Thoracic aorta (tissue), 2 donors: ENCODE results near the gene PROSER3. TPM values are rescaled to one million over a fixed set of nuclear protein-coding genes. Genes with fewer than 3 reads are reported as not detected.

ENCODE experiments used
- ATAC-seq: fragments of 150-250 bp; one replicate; pipeline ENCODE4 v1.8.0; 2017; ENCODE audit warnings: low read depth; ENCODE audit not compliant: insufficient number of reproducible peaks, low FRiP score
- DNase-seq: peaks from one replicate; pipeline ENCODE4 v3.0.0-alpha.2; 2020; ENCODE audit warnings: low spot score
- H3K27ac ChIP-seq, 2 donors: fragments of 200-600 bp; sonication (generic); 1 replicate in 1 of 2; 2 replicates in 1 of 2; pipeline ENCODE4 v1.5.1; 2016; ENCODE audit warnings: mild to moderate bottlenecking in 2 of 2, moderate library complexity in 2 of 2
- H3K27me3 ChIP-seq: fragments of 200-600 bp; sonication (generic); replicated peaks from 2 replicates; pipeline ENCODE4 v1.6.0; 2016; ENCODE audit warnings: mild to moderate bottlenecking; ENCODE audit not compliant: insufficient read depth
- H3K36me3 ChIP-seq: fragments of 200-600 bp; sonication (generic); one replicate; pipeline ENCODE4 v1.5.1; 2016
- H3K4me1 ChIP-seq, 2 donors: fragments of 200-600 bp; sonication (generic); 1 replicate in 1 of 2; 2 replicates in 1 of 2; pipeline versions ENCODE4 v1.5.1 to v1.6.0; 2016; ENCODE audit warnings: low read depth in 2 of 2, mild to moderate bottlenecking in 1 of 2; ENCODE audit not compliant: control insufficient read depth in 1 of 2
- H3K4me3 ChIP-seq: fragments of 200-600 bp; sonication (generic); 2 replicates; pipeline ENCODE4 v1.5.1; 2016; ENCODE audit warnings: mild to moderate bottlenecking
- H3K9me3 ChIP-seq: fragments of 200-600 bp; sonication (generic); 2 replicates; pipeline ENCODE4 v1.5.1; 2016
- total RNA-seq, 2 donors: library from RNA; depleted of rRNA; stranded (reverse); fragments of >200 nt; gene quantifications; one replicate each; pipeline versions ENCODE4 v1.1.0 to v1.2.3, GENCODE V29; 2016
- TF ChIP-seq, protein P1 (sequence below): fragments of 200-600 bp; sonication (generic); IDR thresholded peaks from one replicate; pipeline ENCODE4 v1.5.1; 2019; ENCODE audit warnings: antibody characterized with exemption

Gene PROSER3
- total RNA-seq, 2 donors from 2014 or later = 11.1 to 16.6 TPM

DNA sequence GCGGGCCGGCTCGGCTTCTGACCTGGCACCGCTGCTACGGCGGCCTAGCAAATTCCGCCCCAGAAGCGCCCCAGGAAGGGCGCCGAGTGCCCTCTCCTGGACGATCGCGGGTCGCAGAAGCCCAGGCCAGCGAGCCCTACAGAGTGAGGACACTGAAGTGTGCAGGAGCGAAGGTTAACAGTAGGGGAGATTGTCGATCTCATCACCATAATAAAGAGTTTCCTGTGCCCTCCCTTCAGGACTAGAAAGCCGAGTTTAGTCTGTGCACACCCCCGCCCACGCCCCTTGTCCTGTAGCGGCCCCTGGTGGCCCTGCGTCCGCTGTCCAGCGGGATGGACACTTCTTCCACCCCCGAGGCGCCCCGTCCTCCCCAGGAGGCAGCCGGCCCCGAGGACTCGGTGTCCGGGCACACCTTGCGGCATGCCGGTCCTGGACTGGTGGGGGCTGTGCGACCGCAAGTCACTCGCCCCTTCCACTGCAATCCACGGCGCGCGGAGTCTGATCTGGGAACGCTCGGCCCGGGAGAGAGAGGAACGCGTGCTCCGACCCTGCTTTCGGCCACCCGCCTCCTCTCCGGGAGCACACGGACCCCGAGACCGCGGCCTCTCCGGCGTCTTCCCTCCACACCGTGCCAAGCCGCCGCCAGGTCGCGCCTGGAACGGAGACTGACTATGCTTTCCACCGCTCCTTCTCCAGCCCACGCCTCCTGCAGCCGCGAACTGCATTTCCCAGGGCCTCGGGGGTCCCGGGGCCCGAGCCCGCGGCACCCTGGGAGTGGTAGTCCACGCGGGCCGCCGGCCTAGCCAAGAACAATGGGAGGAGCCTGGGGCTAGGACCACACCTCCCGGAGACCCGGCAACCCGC, 40.9 kb upstream of the PROSER3 start:
- Histone ChIP-seq H3K4me3 (peak overlapping the region; percentile 82), H3K4me1 (peaks cover 16 to 26% of the 10 kb centered on the region in 2 donors), H3K27ac (peak overlapping the region; percentile 60 to 74), H3K9me3 (no peaks in the 10 kb centered on the region), H3K36me3 (peaks cover 13% of the 10 kb centered on the region), H3K27me3 (no peaks in the 10 kb centered on the region)
- TF ChIP-seq, protein P1, sequence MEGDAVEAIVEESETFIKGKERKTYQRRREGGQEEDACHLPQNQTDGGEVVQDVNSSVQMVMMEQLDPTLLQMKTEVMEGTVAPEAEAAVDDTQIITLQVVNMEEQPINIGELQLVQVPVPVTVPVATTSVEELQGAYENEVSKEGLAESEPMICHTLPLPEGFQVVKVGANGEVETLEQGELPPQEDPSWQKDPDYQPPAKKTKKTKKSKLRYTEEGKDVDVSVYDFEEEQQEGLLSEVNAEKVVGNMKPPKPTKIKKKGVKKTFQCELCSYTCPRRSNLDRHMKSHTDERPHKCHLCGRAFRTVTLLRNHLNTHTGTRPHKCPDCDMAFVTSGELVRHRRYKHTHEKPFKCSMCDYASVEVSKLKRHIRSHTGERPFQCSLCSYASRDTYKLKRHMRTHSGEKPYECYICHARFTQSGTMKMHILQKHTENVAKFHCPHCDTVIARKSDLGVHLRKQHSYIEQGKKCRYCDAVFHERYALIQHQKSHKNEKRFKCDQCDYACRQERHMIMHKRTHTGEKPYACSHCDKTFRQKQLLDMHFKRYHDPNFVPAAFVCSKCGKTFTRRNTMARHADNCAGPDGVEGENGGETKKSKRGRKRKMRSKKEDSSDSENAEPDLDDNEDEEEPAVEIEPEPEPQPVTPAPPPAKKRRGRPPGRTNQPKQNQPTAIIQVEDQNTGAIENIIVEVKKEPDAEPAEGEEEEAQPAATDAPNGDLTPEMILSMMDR = peak; percentile 84
- ATAC-seq (peak; percentile 91), DNase-seq (peak; percentile 88)

- no peak for DNase-seq
- H3K4me1 ChIP-seq = peaks cover 16 to 26% of the 10 kb centered on the region in 2 donors
- H3K27me3 ChIP-seq = no peaks in the 10 kb centered on the region
- peak within 1 kb of the TSS; percentile 82 for H3K4me3 ChIP-seq
- TF ChIP-seq, protein P1 = no peak
- H3K27ac ChIP-seq = peak within 1 kb of the TSS; percentile 71 to 74
- no peaks in the 10 kb centered on the region for H3K9me3 ChIP-seq
- peaks cover 21% of the 10 kb centered on the region for H3K36me3 ChIP-seq
- ATAC-seq = peak; percentile 58
These were observed 40.2 kb upstream of the PROSER3 start, which contains the start of gene KMT2B for GRCh38 chr19:35717665-35718344. TSS of gene KMT2B (plus strand) at chr19:35718003. CDS start at chr19:35718019, 16 bp downstream.

- Histone ChIP-seq H3K36me3 (peaks cover 28% of the 10 kb centered on the region), H3K27ac (peak overlapping the region; percentile 59 to 71), H3K9me3 (no peaks in the 10 kb centered on the region), H3K4me3 (peak overlapping the region; percentile 80), H3K27me3 (no peaks in the 10 kb centered on the region), H3K4me1 (peaks cover 16 to 26% of the 10 kb centered on the region in 2 donors)
- TF ChIP-seq, protein P1 = no peak
- no peak for ATAC-seq
- no peak for DNase-seq
These were observed 39.5 kb upstream of the PROSER3 start for GRCh38 chr19:35718345-35719041.

DNA sequence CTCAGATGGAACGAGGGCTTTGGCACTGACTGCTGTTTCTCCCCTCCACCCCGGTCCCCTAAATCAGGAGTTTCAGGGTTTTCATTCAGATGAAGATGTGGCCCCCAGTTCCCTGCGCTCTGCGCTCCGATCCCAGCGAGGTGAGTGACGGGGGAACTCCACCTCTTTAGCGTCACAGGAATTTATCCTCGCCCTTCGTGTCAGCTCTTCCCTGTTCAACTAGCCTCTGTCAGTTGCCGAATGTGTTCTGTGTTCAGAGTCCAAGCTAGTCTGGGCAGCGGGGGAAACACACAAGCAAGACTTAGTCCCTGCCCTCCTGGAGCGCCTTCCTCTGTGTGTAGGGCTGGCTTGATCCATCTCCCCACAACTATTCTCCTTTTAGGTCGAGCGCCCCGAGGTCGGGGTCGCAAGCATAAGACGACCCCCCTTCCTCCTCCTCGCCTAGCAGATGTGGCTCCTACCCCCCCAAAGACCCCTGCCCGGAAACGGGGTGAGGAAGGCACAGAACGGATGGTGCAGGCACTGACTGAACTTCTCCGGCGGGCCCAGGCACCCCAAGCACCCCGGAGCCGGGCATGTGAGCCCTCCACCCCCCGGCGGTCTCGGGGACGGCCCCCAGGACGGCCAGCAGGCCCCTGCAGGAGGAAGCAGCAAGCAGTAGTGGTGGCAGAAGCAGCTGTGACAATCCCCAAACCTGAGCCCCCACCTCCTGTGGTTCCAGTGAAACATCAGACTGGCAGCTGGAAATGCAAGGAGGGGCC, 38.4 kb upstream of the PROSER3 start:
- Histone ChIP-seq H3K9me3 (no peaks in the 10 kb centered on the region), H3K27ac (no peak overlapping the region), H3K36me3 (peaks cover 39% of the 10 kb centered on the region), H3K27me3 (no peaks in the 10 kb centered on the region), H3K4me3 (peak overlapping the region; percentile 80), H3K4me1 (peaks cover 16 to 26% of the 10 kb centered on the region in 2 donors)
- TF ChIP-seq, protein P1 = no peak
- no peak for ATAC-seq
- no peak for DNase-seq
